Subcutaneous adipose tissue (tissue), 4 donors: Measurements from ENCODE around the gene GPR137C. TPM values are rescaled to one million over a fixed set of nuclear protein-coding genes. Genes with fewer than 3 reads are reported as not detected.

Source experiments
- total RNA-seq, 4 donors: library from RNA; depleted of rRNA; stranded (reverse); fragments of >200 nt; gene quantifications; one replicate each; pipeline ENCODE4 v1.1.0, GENCODE V29; 2016
- TF ChIP-seq, protein P1 (sequence below): fragments of 450-650 bp; IDR thresholded peaks from one replicate; pipeline ENCODE4 v1.5.1; 2016; ENCODE audit warnings: low read depth, mild to moderate bottlenecking, control low read depth, antibody characterized with exemption, moderate library complexity

GPR137C gene, protein sequence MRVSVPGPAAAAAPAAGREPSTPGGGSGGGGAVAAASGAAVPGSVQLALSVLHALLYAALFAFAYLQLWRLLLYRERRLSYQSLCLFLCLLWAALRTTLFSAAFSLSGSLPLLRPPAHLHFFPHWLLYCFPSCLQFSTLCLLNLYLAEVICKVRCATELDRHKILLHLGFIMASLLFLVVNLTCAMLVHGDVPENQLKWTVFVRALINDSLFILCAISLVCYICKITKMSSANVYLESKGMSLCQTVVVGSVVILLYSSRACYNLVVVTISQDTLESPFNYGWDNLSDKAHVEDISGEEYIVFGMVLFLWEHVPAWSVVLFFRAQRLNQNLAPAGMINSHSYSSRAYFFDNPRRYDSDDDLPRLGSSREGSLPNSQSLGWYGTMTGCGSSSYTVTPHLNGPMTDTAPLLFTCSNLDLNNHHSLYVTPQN
- total RNA-seq, result 1 to 10 TPM in 1 of 4 donors, under 1 TPM in 3; 0.34 to 1.7 (median 0.71) TPM

DNA sequence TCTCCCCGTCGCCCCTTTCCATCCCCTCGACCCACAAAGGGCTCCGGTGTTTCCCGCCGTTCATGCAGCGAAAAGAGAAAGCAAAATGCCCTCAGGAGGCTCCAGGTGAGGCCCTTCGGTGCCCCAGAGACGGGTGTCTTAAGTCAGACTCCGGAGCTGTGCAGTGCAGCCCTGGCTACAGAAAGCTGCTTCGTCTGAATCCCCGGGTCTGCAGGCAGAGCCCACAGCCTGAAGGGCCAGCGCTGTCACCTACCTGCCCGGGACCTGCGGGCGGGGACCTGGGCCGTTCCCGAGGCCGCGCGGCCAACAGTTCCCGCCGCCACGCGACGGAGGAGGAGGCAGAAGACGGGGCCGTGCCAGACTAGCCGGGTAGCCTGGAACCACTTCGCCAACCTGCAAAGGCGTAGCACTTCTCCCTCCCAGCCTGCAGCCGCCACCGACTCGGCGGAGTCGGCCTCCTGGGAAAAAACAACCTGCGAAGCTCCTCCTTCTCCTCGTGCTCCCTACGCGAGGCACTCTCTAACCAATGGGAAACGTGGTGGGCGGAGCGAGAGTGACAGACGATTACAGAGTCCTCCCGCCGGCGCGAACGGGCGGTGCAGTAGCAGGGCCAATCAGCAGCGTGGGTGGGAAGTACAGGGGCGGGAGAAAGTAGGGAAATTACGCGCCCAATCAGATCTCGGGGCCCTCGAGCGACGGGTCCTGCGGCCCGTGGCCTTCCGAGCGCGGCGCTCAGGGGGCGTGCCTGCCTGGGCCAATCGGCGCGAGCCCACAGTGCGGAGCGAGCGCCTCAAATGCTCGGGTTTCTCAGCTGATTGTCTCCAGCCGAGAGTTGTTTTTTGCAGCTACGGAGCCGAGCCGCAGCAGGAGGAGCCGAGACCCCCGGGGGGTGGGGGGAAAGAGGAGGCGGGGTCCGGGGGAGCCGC, at the start of gene GPR137C, which contains the start of gene TXNDC16:
Gene GPR137C, plus strand, starts transcription at position 774 of the 926 bp plus-strand sequence. CDS start 312 bp downstream, outside the sequence.
Gene TXNDC16, minus strand, starts transcription at position 443 of the 926 bp plus-strand sequence. CDS start 8,948 bp downstream, outside the sequence.
- TF ChIP-seq, protein P1, sequence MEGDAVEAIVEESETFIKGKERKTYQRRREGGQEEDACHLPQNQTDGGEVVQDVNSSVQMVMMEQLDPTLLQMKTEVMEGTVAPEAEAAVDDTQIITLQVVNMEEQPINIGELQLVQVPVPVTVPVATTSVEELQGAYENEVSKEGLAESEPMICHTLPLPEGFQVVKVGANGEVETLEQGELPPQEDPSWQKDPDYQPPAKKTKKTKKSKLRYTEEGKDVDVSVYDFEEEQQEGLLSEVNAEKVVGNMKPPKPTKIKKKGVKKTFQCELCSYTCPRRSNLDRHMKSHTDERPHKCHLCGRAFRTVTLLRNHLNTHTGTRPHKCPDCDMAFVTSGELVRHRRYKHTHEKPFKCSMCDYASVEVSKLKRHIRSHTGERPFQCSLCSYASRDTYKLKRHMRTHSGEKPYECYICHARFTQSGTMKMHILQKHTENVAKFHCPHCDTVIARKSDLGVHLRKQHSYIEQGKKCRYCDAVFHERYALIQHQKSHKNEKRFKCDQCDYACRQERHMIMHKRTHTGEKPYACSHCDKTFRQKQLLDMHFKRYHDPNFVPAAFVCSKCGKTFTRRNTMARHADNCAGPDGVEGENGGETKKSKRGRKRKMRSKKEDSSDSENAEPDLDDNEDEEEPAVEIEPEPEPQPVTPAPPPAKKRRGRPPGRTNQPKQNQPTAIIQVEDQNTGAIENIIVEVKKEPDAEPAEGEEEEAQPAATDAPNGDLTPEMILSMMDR, result no peak

DNA sequence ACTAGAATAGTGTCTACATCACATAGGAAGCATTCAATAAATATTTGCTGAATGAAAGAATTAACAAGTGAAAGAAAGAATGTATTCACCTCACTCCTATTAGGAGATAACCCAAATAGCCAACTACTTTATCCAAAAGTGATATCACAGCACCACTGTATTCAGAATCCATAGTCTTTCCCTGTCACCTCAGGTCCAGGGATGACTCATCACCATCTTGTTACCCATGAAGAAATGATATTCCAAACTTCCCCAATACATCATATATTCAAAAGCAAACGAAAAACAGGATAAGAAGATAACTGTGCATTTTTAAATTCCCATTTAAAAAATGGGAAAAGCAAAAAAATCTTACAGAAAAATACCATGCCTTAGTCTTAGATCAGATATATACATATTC, 39.4 kb upstream of the GPR137C start:
- TF ChIP-seq, protein P1, result no peak

DNA sequence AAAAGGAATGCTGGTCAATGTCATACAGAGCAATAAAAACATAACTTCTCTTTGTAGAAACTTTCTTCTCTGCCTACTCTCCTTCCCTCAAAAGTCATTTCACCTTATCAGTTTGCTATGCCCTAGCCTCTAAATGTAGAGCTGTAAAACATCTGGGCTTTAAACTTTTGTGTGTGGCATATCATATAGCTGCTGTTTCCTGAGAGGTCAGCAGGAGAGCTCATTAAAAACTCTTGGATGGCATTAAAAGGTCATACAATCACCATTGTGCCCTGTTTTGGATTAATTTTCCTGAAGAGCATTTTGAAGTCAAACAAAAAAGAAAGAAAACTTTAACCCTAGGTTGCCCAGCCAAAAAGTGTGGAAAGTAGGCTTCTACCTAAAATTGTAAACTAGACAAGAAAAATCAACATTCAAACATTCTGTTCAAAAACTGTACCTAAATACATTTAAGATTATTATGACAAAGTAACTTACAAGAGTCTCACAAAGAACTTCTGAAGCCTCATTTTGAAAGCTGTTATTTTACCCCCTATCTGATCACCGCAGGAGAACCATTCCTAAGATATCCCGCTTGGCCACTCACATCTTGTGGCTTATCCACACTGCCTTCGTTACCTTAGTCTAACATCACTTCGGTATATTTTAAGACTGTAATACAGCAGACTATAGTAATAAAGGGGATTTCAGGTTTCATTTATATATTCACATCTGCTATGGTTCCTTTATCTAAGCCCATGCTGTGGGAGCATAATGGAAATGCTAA, 38.4 kb upstream of the GPR137C start:
- TF ChIP-seq, protein P1, result no peak

DNA sequence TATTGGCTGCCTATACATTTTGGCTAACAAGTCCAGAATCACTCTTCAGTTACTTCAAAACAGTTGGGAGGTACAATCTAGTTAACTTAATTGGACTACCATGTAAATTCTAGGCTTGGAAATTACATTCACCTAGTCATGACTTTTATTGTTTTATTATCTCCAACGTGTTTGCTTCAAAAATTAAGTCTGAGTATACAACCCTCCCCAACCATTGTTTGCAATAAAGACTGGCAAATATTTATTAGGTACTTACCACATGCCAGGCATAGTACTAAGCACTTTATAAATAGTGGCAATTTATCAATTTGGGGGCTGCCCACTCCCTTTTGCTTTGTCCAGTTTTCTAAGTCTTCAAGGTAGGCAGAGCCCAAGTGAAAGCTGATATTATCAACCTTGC, 30.6 kb upstream of the GPR137C start:
- TF ChIP-seq, protein P1, result no peak

DNA sequence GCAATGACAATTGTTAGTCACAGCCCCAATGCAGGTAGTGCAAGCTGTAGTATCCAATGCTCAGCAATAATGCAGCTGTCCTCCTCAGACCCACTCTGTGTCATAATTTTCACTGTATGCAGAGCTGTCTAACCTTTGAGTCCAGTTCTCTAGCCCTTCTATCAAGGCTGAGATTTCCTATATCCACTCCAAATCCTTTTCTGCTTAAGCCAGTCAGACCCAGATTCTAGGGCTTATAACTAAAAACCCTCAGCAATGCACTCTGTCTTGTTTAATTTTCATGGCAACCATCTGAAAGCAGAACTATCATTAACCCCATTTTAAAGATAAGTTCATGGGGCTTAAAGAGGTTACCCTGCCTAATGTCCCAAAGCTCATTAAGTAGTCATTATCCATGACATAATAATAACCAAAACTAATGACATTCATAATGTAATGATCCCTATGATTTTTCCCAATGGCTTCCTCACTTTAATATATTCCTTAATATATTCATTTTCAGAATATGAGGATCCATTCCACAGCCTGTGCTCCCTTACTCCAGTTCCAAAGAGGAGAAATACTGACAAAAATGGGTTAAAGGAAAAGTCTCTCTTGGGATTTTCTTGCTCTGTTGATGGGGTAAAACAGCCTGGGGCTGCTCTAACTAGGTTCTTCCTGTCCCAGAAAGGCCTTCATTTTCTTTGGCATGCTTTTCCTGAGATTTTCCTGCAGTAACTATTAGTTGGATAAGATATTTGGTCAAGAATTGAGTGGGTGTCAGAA, 29.9 kb upstream of the GPR137C start:
- TF ChIP-seq, protein P1, result no peak

DNA sequence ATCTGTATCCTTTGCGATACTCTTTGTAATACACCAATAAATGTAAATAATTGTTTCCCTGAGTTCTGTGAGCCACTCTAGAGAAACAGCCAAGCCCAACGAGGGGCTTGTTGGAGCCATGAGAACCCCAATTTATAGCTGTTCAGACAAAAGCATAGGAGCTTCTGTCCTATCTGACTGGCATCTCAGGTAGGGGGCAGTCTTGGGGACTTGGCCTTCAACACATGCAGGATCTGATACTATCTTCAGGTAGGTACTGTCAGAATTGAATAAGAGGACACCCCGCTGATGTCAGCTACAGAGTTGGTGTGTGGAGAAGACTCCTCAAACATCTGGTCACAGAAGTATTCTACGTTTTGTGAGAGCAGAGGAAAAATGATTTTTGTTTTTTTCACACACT, 25.6 kb upstream of the GPR137C start:
- TF ChIP-seq, protein P1, result no peak
